Right atrium auricular region (tissue), 2 donors: Measurements from ENCODE around the gene SPINK2. TPM values are rescaled to one million over a fixed set of nuclear protein-coding genes. Genes with fewer than 3 reads are reported as not detected.
A peak's percentile ranks its signal among the peaks of the same experiment; 100 is the strongest.

Source experiments
- DNase-seq: peaks from one replicate; pipeline ENCODE4 v3.0.0-alpha.2; 2019; ENCODE audit warnings: low spot score
- H3K27ac ChIP-seq, 2 donors: fragments of 200-600 bp; sonication (generic); 1 replicate in 1 of 2; 2 replicates in 1 of 2; pipeline ENCODE4 v1.5.1; 2016 to 2019
- H3K27me3 ChIP-seq, 2 donors: fragments of 200-600 bp; sonication (generic); one replicate each; pipeline versions ENCODE4 v1.5.1 to v1.6.0; 2017 to 2019
- H3K36me3 ChIP-seq: fragments of 200-600 bp; sonication (generic); one replicate; pipeline ENCODE4 v1.5.1; 2016
- H3K4me1 ChIP-seq, 2 donors: fragments of 200-600 bp; sonication (generic); one replicate each; pipeline versions ENCODE4 v1.5.1 to v1.6.0; 2017 to 2019
- H3K4me3 ChIP-seq, 2 donors: fragments of 200-600 bp; sonication (generic); 1 replicate in 1 of 2; 2 replicates in 1 of 2; pipeline ENCODE4 v1.5.1; 2017 to 2019; ENCODE audit warnings: mild to moderate bottlenecking in 1 of 2, moderate library complexity in 1 of 2
- H3K9me3 ChIP-seq, 2 donors: fragments of 200-600 bp; sonication (generic); one replicate each; pipeline ENCODE4 v1.5.1; 2019
- CTCF ChIP-seq, 2 donors: fragments of 200-600 bp; sonication (generic); IDR thresholded peaks; one replicate each; pipeline ENCODE4 v1.5.1; 2019; ENCODE audit warnings: antibody characterized with exemption in 2 of 2
- total RNA-seq, 2 donors: library from RNA; depleted of rRNA; stranded (reverse); fragments of >200 nt; gene quantifications; one replicate each; pipeline ENCODE4 v1.1.0, GENCODE V29; 2016

The SPINK2 gene
- total RNA-seq, 2 donors from 2014 or later = 0.93 to 14.7 TPM

- TF ChIP-seq CTCF (IDR thresholded peaks at IDR 0.05) = no peak
These were observed 3.5 kb downstream of the SPINK2 start for GRCh38 chr4:56817840-56818491.

GRCh38 chr4:56806666-56807065, 14.8 kb downstream of the SPINK2 start:
- H3K27ac ChIP-seq = no peak overlapping the region
- no peak for DNase-seq
- H3K9me3 ChIP-seq = no peaks in the 10 kb centered on the region
- TF ChIP-seq CTCF (IDR thresholded peaks at IDR 0.05) = no peak
- no peaks in the 10 kb centered on the region for H3K27me3 ChIP-seq
- no peak overlapping the region for H3K4me3 ChIP-seq
- no peaks in the 10 kb centered on the region for H3K36me3 ChIP-seq
- no peaks in the 10 kb centered on the region for H3K4me1 ChIP-seq

More at GRCh38 chr4:56817840-56818491, 3.5 kb downstream of the SPINK2 start:
- Histone ChIP-seq H3K9me3 (no peaks in the 10 kb centered on the region), H3K36me3 (no peaks in the 10 kb centered on the region), H3K4me1 (peaks cover 0 to 10% of the 10 kb centered on the region in 2 donors), H3K27me3 (peaks cover 0 to 12% of the 10 kb centered on the region in 2 donors), H3K4me3 (no peak overlapping the region), H3K27ac (no peak overlapping the region)
- DNase-seq = no peak

GRCh38 chr4:56804551-56804950, 16.9 kb downstream of the SPINK2 start:
- no peaks in the 10 kb centered on the region for H3K9me3 ChIP-seq
- TF ChIP-seq CTCF (IDR thresholded peaks at IDR 0.05) = no peak
- no peaks in the 10 kb centered on the region for H3K36me3 ChIP-seq
- DNase-seq = no peak
- H3K27me3 ChIP-seq = no peaks in the 10 kb centered on the region
- peaks cover 0 to 2% of the 10 kb centered on the region in 2 donors for H3K4me1 ChIP-seq
- H3K27ac ChIP-seq = no peak overlapping the region
- H3K4me3 ChIP-seq = no peak overlapping the region

GRCh38 chr4:56803471-56803870, 18.0 kb downstream of the SPINK2 start:
- DNase-seq = no peak
- no peak for TF ChIP-seq CTCF (IDR thresholded peaks at IDR 0.05)

GRCh38 chr4:56799824-56800756, 21.4 kb downstream of the SPINK2 start:
- H3K9me3 ChIP-seq = no peaks in the 10 kb centered on the region
- DNase-seq = peak; percentile 85
- peak; percentile 39 to 87 for TF ChIP-seq CTCF (IDR thresholded peaks at IDR 0.05)
- no peaks in the 10 kb centered on the region for H3K27me3 ChIP-seq
- H3K27ac ChIP-seq = peak overlapping the region; percentile 63 to 73
- peak overlapping the region; percentile 57 to 63 for H3K4me3 ChIP-seq
- no peaks in the 10 kb centered on the region for H3K36me3 ChIP-seq
- H3K4me1 ChIP-seq = peaks cover 0 to 5% of the 10 kb centered on the region in 2 donors

More at GRCh38 chr4:56803471-56803870, 18.0 kb downstream of the SPINK2 start:
- Histone ChIP-seq H3K27me3 (no peaks in the 10 kb centered on the region), H3K36me3 (no peaks in the 10 kb centered on the region), H3K9me3 (no peaks in the 10 kb centered on the region), H3K4me3 (no peak overlapping the region), H3K4me1 (peaks cover 0 to 5% of the 10 kb centered on the region in 2 donors), H3K27ac (no peak overlapping the region)
